ENCODE measurements around the gene MEST. TPM values are rescaled to one million over a fixed set of nuclear protein-coding genes. Genes with fewer than 3 reads are reported as not detected.
"Not testable (repeated sequence)": the region's sequence is repeated elsewhere in the genome, so short reads cannot be mapped to it uniquely, and the experiment has no call there.

Gene MEST
- total RNA-seq, 4 donors from 2014 or later = 2.5 to 4.7 (median 3.7) TPM

- 94 to 100% methylated on average over 2 to 3 of the region's 3 CpGs for WGBS, 2 donors (ENCODE audit: low coverage in 1 of 2)
- Histone ChIP-seq H3K36me3 (peaks cover 0 to 57% of the 10 kb centered on the region in 2 donors), H3K27me3 (no peaks in the 10 kb centered on the region), H3K27ac (no peak overlapping the region), H3K4me1 (no peaks in the 10 kb centered on the region), H3K9me3 (no peaks in the 10 kb centered on the region), H3K4me3 (no peak overlapping the region)
- ATAC-seq = no peak
- TF ChIP-seq POLR2AphosphoS5 (IDR thresholded peaks at IDR 0.05) (no peak), CTCF (IDR thresholded peaks at IDR 0.05) (no peak), POLR2A (IDR thresholded peaks at IDR 0.05) (no peak)
Measured at GRCh38 chr7:130506358-130506757, 14.5 kb downstream of the MEST start.

GRCh38 chr7:130512038-130512437, 20.2 kb downstream of the MEST start:
- H3K36me3 ChIP-seq = peaks cover 0 to 52% of the 10 kb centered on the region in 2 donors
- not testable (repeated sequence) for H3K27ac ChIP-seq, H3K4me1 ChIP-seq, H3K4me3 ChIP-seq, H3K9me3 ChIP-seq, H3K27me3 ChIP-seq, ATAC-seq
- 76% methylated on average over 3 of the region's 3 CpGs; no CpG with 5 or more reads in 1 of the 2 donors for WGBS, 2 donors (ENCODE audit: low coverage in 1 of 2)

- TF ChIP-seq POLR2A (IDR thresholded peaks at IDR 0.05) (no peak), EP300 (IDR thresholded peaks at IDR 0.05) (no peak), POLR2AphosphoS5 (IDR thresholded peaks at IDR 0.05) (no peak), CTCF (IDR thresholded peaks at IDR 0.05) (no peak)
- no peak for ATAC-seq
- H3K27ac ChIP-seq = no peak overlapping the region
- H3K36me3 ChIP-seq = peaks cover 0 to 47% of the 10 kb centered on the region in 2 donors
- H3K4me1 ChIP-seq = no peaks in the 10 kb centered on the region
- no peaks in the 10 kb centered on the region for H3K9me3 ChIP-seq
- H3K27me3 ChIP-seq = no peaks in the 10 kb centered on the region
- no peak overlapping the region for H3K4me3 ChIP-seq
- WGBS, 2 donors (ENCODE audit: low coverage in 1 of 2) = 91 to 100% methylated on average over 1 of the region's 1 CpG
Measured at GRCh38 chr7:130513447-130513846, 21.6 kb downstream of the MEST start.

GRCh38 chr7:130515315-130516040, 23.6 kb downstream of the MEST start:
- WGBS, 2 donors (ENCODE audit: low coverage in 1 of 2) = 54 to 75% methylated on average over 1 to 3 of the region's 3 CpGs
- no peak for ATAC-seq
- Histone ChIP-seq H3K27ac (no peak overlapping the region), H3K9me3 (no peaks in the 10 kb centered on the region), H3K4me1 (no peaks in the 10 kb centered on the region), H3K4me3 (no peak overlapping the region), H3K36me3 (peaks cover 0 to 36% of the 10 kb centered on the region in 2 donors), H3K27me3 (no peaks in the 10 kb centered on the region)
- TF ChIP-seq POLR2A (IDR thresholded peaks at IDR 0.05) = no peak
- TF ChIP-seq POLR2AphosphoS5 (IDR thresholded peaks at IDR 0.05) = no peak
- no peak for TF ChIP-seq CTCF (IDR thresholded peaks at IDR 0.05)
- TF ChIP-seq EP300 (IDR thresholded peaks at IDR 0.05) = no peak

GRCh38 chr7:130521258-130521951, 29.5 kb downstream of the MEST start:
- Histone ChIP-seq H3K27ac (no peak overlapping the region), H3K4me1 (no peaks in the 10 kb centered on the region), H3K9me3 (no peaks in the 10 kb centered on the region), H3K36me3 (peaks cover 0 to 33% of the 10 kb centered on the region in 2 donors), H3K27me3 (no peaks in the 10 kb centered on the region), H3K4me3 (no peak overlapping the region)
- 79% methylated on average over 3 to 4 of the region's 4 CpGs for WGBS, 2 donors (ENCODE audit: low coverage in 1 of 2)
- TF ChIP-seq EP300 (IDR thresholded peaks at IDR 0.05) (no peak), CTCF (IDR thresholded peaks at IDR 0.05) (no peak), POLR2A (IDR thresholded peaks at IDR 0.05) (no peak), POLR2AphosphoS5 (IDR thresholded peaks at IDR 0.05) (no peak)
- no peak for ATAC-seq

GRCh38 chr7:130523519-130524125, 31.7 kb downstream of the MEST start:
- not testable (repeated sequence) for ATAC-seq, H3K27ac ChIP-seq
- 93 to 94% methylated on average over 12 of the region's 17 CpGs for WGBS, 2 donors (ENCODE audit: low coverage in 1 of 2)

More at GRCh38 chr7:130523519-130524125, 31.7 kb downstream of the MEST start:
- peaks cover 0 to 19% of the 10 kb centered on the region in 2 donors for H3K36me3 ChIP-seq
- H3K4me1 ChIP-seq, H3K4me3 ChIP-seq, H3K9me3 ChIP-seq, H3K27me3 ChIP-seq: not testable (repeated sequence)
